ENCODE data around the gene THRAP3. TPM values are rescaled to one million over a fixed set of nuclear protein-coding genes. Genes with fewer than 3 reads are reported as not detected.
"Not testable (repeated sequence)": the region's sequence is repeated elsewhere in the genome, so short reads cannot be mapped to it uniquely, and the experiment has no call there.

The THRAP3 gene
- total and polyA plus RNA-seq, 2 donors from 2014 or later, result 28.0 to 102 TPM

DNA sequence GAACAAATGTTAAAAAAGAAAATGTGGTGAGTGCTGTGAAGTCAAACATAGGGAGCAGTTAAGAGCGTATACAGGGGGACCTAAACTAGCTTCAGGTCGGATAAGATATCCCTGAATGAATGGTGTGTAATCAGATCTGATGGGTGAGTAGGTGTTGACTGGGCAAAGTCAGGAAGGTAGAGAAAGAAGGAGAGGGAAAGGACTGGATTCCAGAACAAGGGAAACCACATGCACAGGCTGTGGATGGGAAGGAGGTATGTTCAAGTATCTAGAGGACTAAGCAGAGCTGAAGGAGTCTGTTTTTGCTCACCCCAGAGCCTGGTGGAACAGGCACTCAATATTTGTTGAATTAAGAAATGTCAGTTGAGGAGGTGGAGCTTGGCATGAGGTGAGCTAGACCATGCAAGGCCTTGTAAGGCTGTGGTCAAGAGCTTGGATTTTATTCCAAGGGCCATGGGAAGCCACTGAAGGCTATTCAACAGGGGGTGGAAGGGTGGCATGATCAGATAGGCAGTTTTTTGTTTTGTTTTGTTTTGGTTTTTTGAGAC, 40.9 kb upstream of the THRAP3 start:
- Histone ChIP-seq H3K4me1 (ENCODE audit: control insufficient read depth in 2 of 3, insufficient read depth in 2 of 3, low read depth in 1 of 3, low read length in 3 of 3) (peaks cover 0 to 6% (median 3%) of the 10 kb centered on the region in 3 donors), H3K9me3 (ENCODE audit: control insufficient read depth in 2 of 3, insufficient read depth in 1 of 3, low read length in 3 of 3) (no peaks in the 10 kb centered on the region), H3K27me3 (ENCODE audit: control insufficient read depth, insufficient read depth, low read length) (no peaks in the 10 kb centered on the region), H3K9ac (ENCODE audit: low read length in 3 of 3) (no peak overlapping the region), H3K36me3 (ENCODE audit: control insufficient read depth in 2 of 3, insufficient read depth in 3 of 3, low read length in 3 of 3) (peaks cover 0 to 17% (median 9%) of the 10 kb centered on the region in 3 donors), H3K27ac (ENCODE audit: low read depth in 2 of 2, low read length in 2 of 2) (no peak overlapping the region), H3K4me3 (ENCODE audit: low read length in 3 of 3) (no peak overlapping the region)
- DNase-seq (no peak), FAIRE-seq (no peak)
- TF ChIP-seq, protein P1, sequence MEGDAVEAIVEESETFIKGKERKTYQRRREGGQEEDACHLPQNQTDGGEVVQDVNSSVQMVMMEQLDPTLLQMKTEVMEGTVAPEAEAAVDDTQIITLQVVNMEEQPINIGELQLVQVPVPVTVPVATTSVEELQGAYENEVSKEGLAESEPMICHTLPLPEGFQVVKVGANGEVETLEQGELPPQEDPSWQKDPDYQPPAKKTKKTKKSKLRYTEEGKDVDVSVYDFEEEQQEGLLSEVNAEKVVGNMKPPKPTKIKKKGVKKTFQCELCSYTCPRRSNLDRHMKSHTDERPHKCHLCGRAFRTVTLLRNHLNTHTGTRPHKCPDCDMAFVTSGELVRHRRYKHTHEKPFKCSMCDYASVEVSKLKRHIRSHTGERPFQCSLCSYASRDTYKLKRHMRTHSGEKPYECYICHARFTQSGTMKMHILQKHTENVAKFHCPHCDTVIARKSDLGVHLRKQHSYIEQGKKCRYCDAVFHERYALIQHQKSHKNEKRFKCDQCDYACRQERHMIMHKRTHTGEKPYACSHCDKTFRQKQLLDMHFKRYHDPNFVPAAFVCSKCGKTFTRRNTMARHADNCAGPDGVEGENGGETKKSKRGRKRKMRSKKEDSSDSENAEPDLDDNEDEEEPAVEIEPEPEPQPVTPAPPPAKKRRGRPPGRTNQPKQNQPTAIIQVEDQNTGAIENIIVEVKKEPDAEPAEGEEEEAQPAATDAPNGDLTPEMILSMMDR (IDR thresholded peaks at IDR 0.05; ENCODE audit: borderline replicate concordance, extremely low read depth, insufficient read depth), result no peak
- intact Hi-C loops (cut with DNase I), result no loop called here

DNA sequence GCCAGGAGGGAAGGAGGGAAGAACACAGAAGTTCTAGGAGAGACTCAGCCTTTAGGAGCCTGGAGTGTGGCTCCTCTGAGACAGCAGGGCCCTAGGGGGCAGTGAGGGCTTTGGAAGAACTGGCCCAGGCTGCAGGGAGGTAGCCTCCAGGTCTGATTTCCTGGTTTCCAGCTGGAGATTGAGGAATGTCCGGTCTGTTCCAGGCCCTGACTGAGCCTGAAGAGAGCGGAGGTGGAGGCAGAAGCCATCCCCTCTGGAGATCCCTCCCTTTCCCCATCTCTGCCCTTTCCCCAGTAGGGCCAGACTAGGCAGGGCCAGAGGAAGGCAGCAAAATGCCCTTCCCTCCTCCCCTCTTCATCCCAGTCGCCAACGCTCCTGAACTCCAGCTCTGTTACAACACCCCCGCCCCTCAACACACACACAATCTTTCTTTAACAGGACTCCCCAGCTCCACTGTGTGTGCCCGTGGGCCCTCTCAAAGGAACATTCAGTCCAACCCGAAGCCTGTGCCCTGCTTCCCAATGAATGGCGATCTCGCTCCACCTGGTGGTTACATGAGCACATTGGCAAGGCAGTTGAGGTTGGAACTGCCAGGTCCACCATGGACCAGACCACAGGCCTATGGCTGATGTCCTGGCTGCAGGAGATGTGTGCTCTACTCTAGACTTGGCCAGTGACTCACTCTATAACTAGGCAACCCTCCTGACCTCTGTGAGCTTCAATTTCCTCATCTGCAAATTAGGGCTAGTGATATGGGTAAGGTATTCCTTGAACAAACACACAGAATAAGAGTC, 36.2 kb upstream of the THRAP3 start:
- DNase-seq (peak; percentile 87 to 93 (median 90)), FAIRE-seq (peak; percentile 50)
- H3K27ac ChIP-seq (ENCODE audit: low read depth in 2 of 2, low read length in 2 of 2), result peak overlapping the region in 1 of 2 donors; percentile 26
- TF ChIP-seq, protein P1 (IDR thresholded peaks at IDR 0.05; ENCODE audit: borderline replicate concordance, extremely low read depth, insufficient read depth), result peak; percentile 94
- peaks cover 0 to 6% (median 3%) of the 10 kb centered on the region in 3 donors for H3K4me1 ChIP-seq (ENCODE audit: control insufficient read depth in 2 of 3, insufficient read depth in 2 of 3, low read depth in 1 of 3, low read length in 3 of 3)
- no peaks in the 10 kb centered on the region for H3K27me3 ChIP-seq (ENCODE audit: control insufficient read depth, insufficient read depth, low read length)
- no peak overlapping the region for H3K4me3 ChIP-seq (ENCODE audit: low read length in 3 of 3)
- intact Hi-C loops (cut with DNase I), result no loop called here
- H3K9me3 ChIP-seq (ENCODE audit: control insufficient read depth in 2 of 3, insufficient read depth in 1 of 3, low read length in 3 of 3), result no peaks in the 10 kb centered on the region
- peak overlapping the region in 2 of 3 donors; percentile 48 to 61 for H3K9ac ChIP-seq (ENCODE audit: low read length in 3 of 3)
- H3K36me3 ChIP-seq (ENCODE audit: control insufficient read depth in 2 of 3, insufficient read depth in 3 of 3, low read length in 3 of 3), result no peaks in the 10 kb centered on the region

DNA sequence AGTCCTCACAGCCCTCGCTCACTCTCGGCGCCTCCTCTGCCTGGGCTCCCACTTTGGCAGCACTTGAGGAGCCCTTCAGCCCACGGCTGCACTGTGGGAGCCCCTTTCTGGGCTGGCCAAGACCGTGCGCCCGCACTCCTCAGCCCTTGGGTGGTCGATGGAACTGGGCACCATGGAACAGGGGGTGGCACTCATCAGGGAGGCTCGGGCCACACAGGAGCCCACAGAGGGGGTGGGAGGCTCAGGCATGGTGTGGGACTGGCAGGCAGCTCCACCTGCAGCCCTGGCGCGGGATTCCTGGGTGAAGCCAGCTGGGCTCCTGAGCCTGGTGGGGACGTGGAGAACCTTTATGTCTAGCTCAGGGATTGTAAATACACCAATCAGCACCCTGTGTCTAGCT, 27.4 kb upstream of the THRAP3 start:
- DNase-seq; H3K36me3 ChIP-seq (ENCODE audit: control insufficient read depth in 2 of 3, insufficient read depth in 3 of 3, low read length in 3 of 3); H3K27me3 ChIP-seq (ENCODE audit: control insufficient read depth, insufficient read depth, low read length); H3K27ac ChIP-seq (ENCODE audit: low read depth in 2 of 2, low read length in 2 of 2); H3K9me3 ChIP-seq (ENCODE audit: control insufficient read depth in 2 of 3, insufficient read depth in 1 of 3, low read length in 3 of 3); H3K4me3 ChIP-seq (ENCODE audit: low read length in 3 of 3); intact Hi-C loops (cut with DNase I); H3K4me1 ChIP-seq (ENCODE audit: control insufficient read depth in 2 of 3, insufficient read depth in 2 of 3, low read depth in 1 of 3, low read length in 3 of 3); H3K9ac ChIP-seq (ENCODE audit: low read length in 3 of 3); FAIRE-seq: not testable (repeated sequence)

DNA sequence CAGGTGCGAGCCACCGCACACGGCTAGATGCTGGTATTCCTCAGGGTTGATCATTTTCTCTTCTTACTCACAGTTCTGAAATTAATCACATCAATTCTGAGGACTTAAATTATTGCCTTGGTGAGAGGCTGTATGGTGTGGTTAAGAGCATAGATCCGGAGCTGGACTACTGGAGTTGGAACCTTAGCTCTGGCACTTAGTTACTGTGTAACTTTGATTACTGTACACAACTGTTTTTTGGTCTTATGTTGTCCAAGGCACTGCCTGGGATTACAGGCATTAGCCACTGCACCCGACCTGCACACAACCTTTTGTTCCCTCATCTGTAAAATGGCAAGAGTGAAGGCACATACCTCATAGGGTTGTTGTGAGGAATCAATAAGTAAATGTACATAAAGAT, 25.6 kb upstream of the THRAP3 start:
- DNase-seq, result no peak
- no peak overlapping the region for H3K4me3 ChIP-seq (ENCODE audit: low read length in 3 of 3)
- no peaks in the 10 kb centered on the region for H3K36me3 ChIP-seq (ENCODE audit: control insufficient read depth in 2 of 3, insufficient read depth in 3 of 3, low read length in 3 of 3)
- no peak overlapping the region for H3K9ac ChIP-seq (ENCODE audit: low read length in 3 of 3)
- H3K9me3 ChIP-seq (ENCODE audit: control insufficient read depth in 2 of 3, insufficient read depth in 1 of 3, low read length in 3 of 3), result no peaks in the 10 kb centered on the region
- intact Hi-C loops (cut with DNase I), result no loop called here
- no peak for FAIRE-seq
- H3K27ac ChIP-seq (ENCODE audit: low read depth in 2 of 2, low read length in 2 of 2), result no peak overlapping the region
- TF ChIP-seq, protein P1 (IDR thresholded peaks at IDR 0.05; ENCODE audit: borderline replicate concordance, extremely low read depth, insufficient read depth), result no peak
- peaks cover 0 to 2% (median 0%) of the 10 kb centered on the region in 3 donors for H3K4me1 ChIP-seq (ENCODE audit: control insufficient read depth in 2 of 3, insufficient read depth in 2 of 3, low read depth in 1 of 3, low read length in 3 of 3)
- no peaks in the 10 kb centered on the region for H3K27me3 ChIP-seq (ENCODE audit: control insufficient read depth, insufficient read depth, low read length)
